Fibroblast of lung (primary cell): ENCODE measurements around the gene KIRREL3.

Source experiments
- CTCF ChIP-seq, 2 donors: IDR thresholded peaks in 1 of 2; conservative IDR thresholded peaks in 1 of 2; 1 replicate in 1 of 2; 2 replicates in 1 of 2; pipeline ENCODE4 v1.5.1; 2011 to 2012; ENCODE audit warnings: low read length in 2 of 2, control low read depth in 1 of 2, inconsistent platforms in 1 of 2, low read depth in 1 of 2, mild to moderate bottlenecking in 1 of 2
- EZH2 ChIP-seq: IDR thresholded peaks from 2 replicates; pipeline ENCODE4 v1.5.1; 2012; ENCODE audit warnings: low read length, control low read depth, mild to moderate bottlenecking; ENCODE audit errors: missing control alignments

- TF ChIP-seq CTCF (conservative IDR thresholded peaks at IDR 0.05 in 1 of 2, IDR thresholded peaks at IDR 0.05 in 1 of 2; ENCODE audit: low read depth in 1 of 2, low read length in 2 of 2) (no peak), EZH2 (no peak)
These were observed 278.4 kb downstream of the KIRREL3 start for GRCh38 chr11:126722006-126722736.
